ENCODE data around the gene PROCA1.

DNA sequence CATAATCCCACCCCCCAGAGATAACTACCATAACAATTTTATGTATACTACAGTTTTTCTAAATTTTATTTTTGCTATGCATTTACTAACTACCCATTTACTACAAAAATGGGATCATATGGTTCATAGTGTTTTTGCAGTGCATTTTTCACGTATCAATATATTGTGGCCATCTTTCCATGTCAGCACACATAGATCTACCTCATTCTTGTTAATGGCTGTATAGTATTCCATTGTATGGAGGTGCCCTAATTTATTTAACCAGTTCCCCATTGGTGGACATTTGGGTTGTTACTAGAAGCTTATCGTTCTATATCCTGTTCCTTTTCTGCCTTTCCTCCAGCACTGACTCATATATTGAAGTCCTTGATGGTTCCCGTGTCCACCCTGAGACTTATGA is 22.7 kb downstream of the PROCA1 start:
- no peak for TF ChIP-seq POLR2A (IDR thresholded peaks at IDR 0.05)
- TF ChIP-seq, protein P1, sequence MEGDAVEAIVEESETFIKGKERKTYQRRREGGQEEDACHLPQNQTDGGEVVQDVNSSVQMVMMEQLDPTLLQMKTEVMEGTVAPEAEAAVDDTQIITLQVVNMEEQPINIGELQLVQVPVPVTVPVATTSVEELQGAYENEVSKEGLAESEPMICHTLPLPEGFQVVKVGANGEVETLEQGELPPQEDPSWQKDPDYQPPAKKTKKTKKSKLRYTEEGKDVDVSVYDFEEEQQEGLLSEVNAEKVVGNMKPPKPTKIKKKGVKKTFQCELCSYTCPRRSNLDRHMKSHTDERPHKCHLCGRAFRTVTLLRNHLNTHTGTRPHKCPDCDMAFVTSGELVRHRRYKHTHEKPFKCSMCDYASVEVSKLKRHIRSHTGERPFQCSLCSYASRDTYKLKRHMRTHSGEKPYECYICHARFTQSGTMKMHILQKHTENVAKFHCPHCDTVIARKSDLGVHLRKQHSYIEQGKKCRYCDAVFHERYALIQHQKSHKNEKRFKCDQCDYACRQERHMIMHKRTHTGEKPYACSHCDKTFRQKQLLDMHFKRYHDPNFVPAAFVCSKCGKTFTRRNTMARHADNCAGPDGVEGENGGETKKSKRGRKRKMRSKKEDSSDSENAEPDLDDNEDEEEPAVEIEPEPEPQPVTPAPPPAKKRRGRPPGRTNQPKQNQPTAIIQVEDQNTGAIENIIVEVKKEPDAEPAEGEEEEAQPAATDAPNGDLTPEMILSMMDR (IDR thresholded peaks at IDR 0.05): no peak
- TF ChIP-seq EP300 (IDR thresholded peaks at IDR 0.05): no peak

All from suprapubic skin (tissue), 3 donors.